HEK293 (cell line): ENCODE measurements around the gene TUFM.

Source experiments
- YY1 ChIP-seq: fragments of 450-650 bp; formaldehyde crosslinking; IDR thresholded peaks from 2 replicates; pipeline ENCODE4 v1.5.1; 2018; ENCODE audit warnings: missing biosample characterization, missing genetic modification characterization
- ZNF157 ChIP-seq: fragments of 450-650 bp; formaldehyde crosslinking; IDR thresholded peaks from 2 replicates; pipeline ENCODE4 v1.5.1; 2016; ENCODE audit warnings: missing biosample characterization, missing genetic modification characterization
- ZNF184 ChIP-seq: fragments of 450-650 bp; IDR thresholded peaks from 2 replicates; pipeline ENCODE4 v1.5.1; 2018; ENCODE audit warnings: missing biosample characterization, mild to moderate bottlenecking, missing genetic modification characterization
- ZNF274 ChIP-seq, 2 experiments: fragments of 200-500 bp in 1 of 2; fragments of 450-650 bp in 1 of 2; sonication (Bioruptor generic) in 1 of 2; formaldehyde crosslinking in 1 of 2; IDR thresholded peaks; 2 replicates each; pipeline versions ENCODE4 v1.5.1 to v1.6.1; 2014 to 2016; ENCODE audit warnings: borderline replicate concordance in 1 of 2, inconsistent platforms in 1 of 2, low read length in 1 of 2, missing biosample characterization in 1 of 2, missing genetic modification characterization in 1 of 2
- ZNF341 ChIP-seq: fragments of 450-650 bp; formaldehyde crosslinking; IDR thresholded peaks from 2 replicates; pipeline ENCODE4; 2016; ENCODE audit warnings: low read depth, missing biosample characterization, missing genetic modification characterization
- ZNF473 ChIP-seq: fragments of 450-650 bp; formaldehyde crosslinking; IDR thresholded peaks from 2 replicates; pipeline ENCODE4 v1.5.1; 2017; ENCODE audit warnings: missing biosample characterization, missing genetic modification characterization
- ZNF510 ChIP-seq: fragments of 450-650 bp; formaldehyde crosslinking; IDR thresholded peaks from 2 replicates; pipeline ENCODE4 v1.5.1; 2018; ENCODE audit warnings: mild to moderate bottlenecking, missing genetic modification characterization, missing biosample characterization; ENCODE audit not compliant: insufficient replicate concordance
- ZNF530 ChIP-seq: fragments of 450-650 bp; formaldehyde crosslinking; IDR thresholded peaks from 2 replicates; pipeline ENCODE4 v1.5.1; 2016; ENCODE audit warnings: low read depth, missing biosample characterization, missing genetic modification characterization
- ZNF670 ChIP-seq: fragments of 450-650 bp; formaldehyde crosslinking; IDR thresholded peaks from 2 replicates; pipeline ENCODE4 v1.5.1; 2016; ENCODE audit warnings: missing biosample characterization, missing genetic modification characterization, low read depth
- TF ChIP-seq, protein P1 (sequence below): fragments of 450-650 bp; formaldehyde crosslinking; IDR thresholded peaks from 2 replicates; pipeline ENCODE4 v1.5.1; 2017; ENCODE audit warnings: missing biosample characterization, missing genetic modification characterization
- TF ChIP-seq, protein P2 (sequence below): fragments of 450-650 bp; formaldehyde crosslinking; IDR thresholded peaks from 2 replicates; pipeline ENCODE4 v1.5.1; 2017; ENCODE audit warnings: missing biosample characterization, mild to moderate bottlenecking, missing genetic modification characterization, moderate library complexity
- TF ChIP-seq, protein P3 (sequence below): fragments of 450-650 bp; formaldehyde crosslinking; IDR thresholded peaks from 2 replicates; pipeline ENCODE4 v1.5.1; 2016; ENCODE audit warnings: missing biosample characterization, missing genetic modification characterization

- TF ChIP-seq, protein P1, sequence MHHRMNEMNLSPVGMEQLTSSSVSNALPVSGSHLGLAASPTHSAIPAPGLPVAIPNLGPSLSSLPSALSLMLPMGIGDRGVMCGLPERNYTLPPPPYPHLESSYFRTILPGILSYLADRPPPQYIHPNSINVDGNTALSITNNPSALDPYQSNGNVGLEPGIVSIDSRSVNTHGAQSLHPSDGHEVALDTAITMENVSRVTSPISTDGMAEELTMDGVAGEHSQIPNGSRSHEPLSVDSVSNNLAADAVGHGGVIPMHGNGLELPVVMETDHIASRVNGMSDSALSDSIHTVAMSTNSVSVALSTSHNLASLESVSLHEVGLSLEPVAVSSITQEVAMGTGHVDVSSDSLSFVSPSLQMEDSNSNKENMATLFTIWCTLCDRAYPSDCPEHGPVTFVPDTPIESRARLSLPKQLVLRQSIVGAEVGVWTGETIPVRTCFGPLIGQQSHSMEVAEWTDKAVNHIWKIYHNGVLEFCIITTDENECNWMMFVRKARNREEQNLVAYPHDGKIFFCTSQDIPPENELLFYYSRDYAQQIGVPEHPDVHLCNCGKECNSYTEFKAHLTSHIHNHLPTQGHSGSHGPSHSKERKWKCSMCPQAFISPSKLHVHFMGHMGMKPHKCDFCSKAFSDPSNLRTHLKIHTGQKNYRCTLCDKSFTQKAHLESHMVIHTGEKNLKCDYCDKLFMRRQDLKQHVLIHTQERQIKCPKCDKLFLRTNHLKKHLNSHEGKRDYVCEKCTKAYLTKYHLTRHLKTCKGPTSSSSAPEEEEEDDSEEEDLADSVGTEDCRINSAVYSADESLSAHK (tag by site-specific recombination) = no peak
- TF ChIP-seq, protein P2, sequence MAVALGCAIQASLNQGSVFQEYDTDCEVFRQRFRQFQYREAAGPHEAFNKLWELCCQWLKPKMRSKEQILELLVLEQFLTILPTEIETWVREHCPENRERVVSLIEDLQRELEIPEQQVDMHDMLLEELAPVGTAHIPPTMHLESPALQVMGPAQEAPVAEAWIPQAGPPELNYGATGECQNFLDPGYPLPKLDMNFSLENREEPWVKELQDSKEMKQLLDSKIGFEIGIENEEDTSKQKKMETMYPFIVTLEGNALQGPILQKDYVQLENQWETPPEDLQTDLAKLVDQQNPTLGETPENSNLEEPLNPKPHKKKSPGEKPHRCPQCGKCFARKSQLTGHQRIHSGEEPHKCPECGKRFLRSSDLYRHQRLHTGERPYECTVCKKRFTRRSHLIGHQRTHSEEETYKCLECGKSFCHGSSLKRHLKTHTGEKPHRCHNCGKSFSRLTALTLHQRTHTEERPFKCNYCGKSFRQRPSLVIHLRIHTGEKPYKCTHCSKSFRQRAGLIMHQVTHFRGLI = no peak
- TF ChIP-seq, protein P3, sequence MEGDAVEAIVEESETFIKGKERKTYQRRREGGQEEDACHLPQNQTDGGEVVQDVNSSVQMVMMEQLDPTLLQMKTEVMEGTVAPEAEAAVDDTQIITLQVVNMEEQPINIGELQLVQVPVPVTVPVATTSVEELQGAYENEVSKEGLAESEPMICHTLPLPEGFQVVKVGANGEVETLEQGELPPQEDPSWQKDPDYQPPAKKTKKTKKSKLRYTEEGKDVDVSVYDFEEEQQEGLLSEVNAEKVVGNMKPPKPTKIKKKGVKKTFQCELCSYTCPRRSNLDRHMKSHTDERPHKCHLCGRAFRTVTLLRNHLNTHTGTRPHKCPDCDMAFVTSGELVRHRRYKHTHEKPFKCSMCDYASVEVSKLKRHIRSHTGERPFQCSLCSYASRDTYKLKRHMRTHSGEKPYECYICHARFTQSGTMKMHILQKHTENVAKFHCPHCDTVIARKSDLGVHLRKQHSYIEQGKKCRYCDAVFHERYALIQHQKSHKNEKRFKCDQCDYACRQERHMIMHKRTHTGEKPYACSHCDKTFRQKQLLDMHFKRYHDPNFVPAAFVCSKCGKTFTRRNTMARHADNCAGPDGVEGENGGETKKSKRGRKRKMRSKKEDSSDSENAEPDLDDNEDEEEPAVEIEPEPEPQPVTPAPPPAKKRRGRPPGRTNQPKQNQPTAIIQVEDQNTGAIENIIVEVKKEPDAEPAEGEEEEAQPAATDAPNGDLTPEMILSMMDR (tag by site-specific recombination) = no peak
- no peak for TF ChIP-seq ZNF530 (tag by site-specific recombination)
- TF ChIP-seq ZNF157 (tag by site-specific recombination) = no peak
- no peak for TF ChIP-seq ZNF184
- TF ChIP-seq ZNF670 (tag by site-specific recombination) = no peak
- no peak; the same call in 1 of the 2 replicates for TF ChIP-seq ZNF341 (tag by site-specific recombination)
- TF ChIP-seq YY1 = no peak
- no peak for TF ChIP-seq ZNF473 (tag by site-specific recombination)
- no peak for TF ChIP-seq ZNF274 (IDR thresholded peaks at IDR 0.05; ENCODE audit: low read length)
- TF ChIP-seq ZNF274 (tag by site-specific recombination; IDR thresholded peaks at IDR 0.05; ENCODE audit: borderline replicate concordance) = no peak
- no peak for TF ChIP-seq ZNF510 (tag by site-specific recombination)
Measured at GRCh38 chr16:28845293-28845692, 855 bp downstream of the TUFM start.
